Upper lobe of right lung (tissue), 1 donor: ENCODE measurements around the gene GTF2H3. TPM values are rescaled to one million over a fixed set of nuclear protein-coding genes. Genes with fewer than 3 reads are reported as not detected.

Experiments used
- ATAC-seq: fragments of 200-7000 bp; cut with Tn5 transposase; one replicate; pipeline ENCODE4 v1.9.1; 2020; ENCODE audit warnings: mild to moderate bottlenecking, moderate library complexity
- DNase-seq: peaks from one replicate; pipeline ENCODE4 v3.0.0-alpha.2; 2020
- H3K27ac ChIP-seq: fragments of 200-600 bp; one replicate; pipeline ENCODE4 v1.8.0; 2022
- H3K27me3 ChIP-seq: fragments of 200-600 bp; one replicate; pipeline ENCODE4 v1.8.0; 2022; ENCODE audit warnings: mild to moderate bottlenecking
- H3K36me3 ChIP-seq: fragments of 200-600 bp; one replicate; pipeline ENCODE4 v1.8.0; 2022
- H3K4me1 ChIP-seq: fragments of 200-600 bp; one replicate; pipeline ENCODE4 v1.8.0; 2022
- H3K4me3 ChIP-seq: fragments of 200-600 bp; one replicate; pipeline ENCODE4 v1.8.0; 2022; ENCODE audit warnings: mild to moderate bottlenecking
- H3K9me3 ChIP-seq: fragments of 200-600 bp; one replicate; pipeline ENCODE4 v1.8.0; 2022
- intact Hi-C: fragments of 100-400 bp; cut with DNase I; formaldehyde crosslinking; loops from one replicate; pipeline ENCODE4 v1.11.0; 2022
- long read RNA-seq: library from polyadenylated mRNA; unstranded; transcript quantifications from one replicate; pipeline ENCODE4 v2.0.0, GENCODE V29; 2021
- total RNA-seq: library from RNA; stranded (reverse); fragmentation: NEBNext Ultra II Directional; extraction: Animal tissue kit (Norgen Biotek cat#: 25700); gene quantifications from one replicate; pipeline ENCODE4 v1.2.1, GENCODE V29; 2021
- TF ChIP-seq, protein P1 (sequence below): fragments of 200-600 bp; IDR thresholded peaks from one replicate; pipeline ENCODE4 v1.8.0; 2022; ENCODE audit warnings: antibody characterized with exemption
- donor health status: DM: no; HTN: yes; CAD: no; lungs with severe emphysema.

GTF2H3 gene
- 21.8 TPM for total RNA-seq
- long read RNA-seq, transcript GTF2H3-212 (13 exons, 3,329 nt) = major isoform, 5 of 10 reads
- long read RNA-seq, partial matches to known transcripts = 2 of 10 reads
- long read RNA-seq, other reads (novel, unspliced or antisense) = 3 of 10 reads

DNA sequence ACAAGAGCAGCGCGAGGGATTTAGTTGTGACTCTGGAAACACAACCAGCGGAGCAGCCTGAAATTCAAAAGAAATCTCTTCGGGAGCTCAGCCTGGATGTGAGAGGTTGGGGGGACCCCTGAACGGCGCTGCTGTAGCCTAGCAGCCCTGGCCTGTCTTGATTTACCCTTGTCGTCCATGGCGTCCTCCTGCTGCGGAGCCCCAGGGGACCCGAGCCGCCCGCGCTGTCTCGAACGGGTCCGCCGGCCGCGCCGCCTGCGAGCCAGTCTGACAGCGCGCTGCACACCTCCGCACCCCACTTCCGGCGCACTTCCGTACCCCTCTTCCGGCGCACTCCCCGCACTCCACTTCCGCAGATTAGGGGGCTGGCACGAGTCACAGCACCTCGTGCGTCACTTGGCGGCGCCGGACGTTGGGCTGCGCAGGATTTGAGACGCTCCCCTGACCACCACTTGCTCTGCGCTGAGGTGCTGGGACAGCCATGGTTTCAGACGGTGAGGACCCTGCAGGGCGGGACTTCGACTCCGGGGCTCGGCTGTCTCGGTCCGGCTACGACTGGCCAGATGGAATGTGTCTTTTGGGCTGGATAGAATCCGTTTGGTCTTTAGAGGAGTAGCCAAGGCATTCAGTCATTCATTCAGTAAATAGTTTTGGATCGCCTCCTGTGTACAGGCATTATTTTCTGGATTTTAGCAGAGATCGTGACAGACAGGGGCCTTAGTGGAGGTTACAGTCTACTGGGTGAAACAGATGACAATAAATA lies at the start of gene GTF2H3, which contains the start of gene EIF2B1:
TSS of gene GTF2H3 (plus strand) at position 451 of the 763 bp plus-strand sequence. CDS start at position 482, 31 bp downstream.
TSS of gene EIF2B1 (minus strand) at position 308 of the 763 bp plus-strand sequence. CDS start at position 179, 129 bp downstream.
- Histone ChIP-seq H3K4me1 (peaks cover 9% of the 10 kb centered on the region), H3K27ac (peak within 1 kb of the TSS; percentile 84), H3K9me3 (no peaks in the 10 kb centered on the region), H3K36me3 (peaks cover 34% of the 10 kb centered on the region), H3K4me3 (peak within 1 kb of the TSS; percentile 75), H3K27me3 (no peaks in the 10 kb centered on the region)
- intact Hi-C loops = no loop called here
- ATAC-seq (peak; percentile 100), DNase-seq (peak; percentile 98)
- TF ChIP-seq, protein P1, sequence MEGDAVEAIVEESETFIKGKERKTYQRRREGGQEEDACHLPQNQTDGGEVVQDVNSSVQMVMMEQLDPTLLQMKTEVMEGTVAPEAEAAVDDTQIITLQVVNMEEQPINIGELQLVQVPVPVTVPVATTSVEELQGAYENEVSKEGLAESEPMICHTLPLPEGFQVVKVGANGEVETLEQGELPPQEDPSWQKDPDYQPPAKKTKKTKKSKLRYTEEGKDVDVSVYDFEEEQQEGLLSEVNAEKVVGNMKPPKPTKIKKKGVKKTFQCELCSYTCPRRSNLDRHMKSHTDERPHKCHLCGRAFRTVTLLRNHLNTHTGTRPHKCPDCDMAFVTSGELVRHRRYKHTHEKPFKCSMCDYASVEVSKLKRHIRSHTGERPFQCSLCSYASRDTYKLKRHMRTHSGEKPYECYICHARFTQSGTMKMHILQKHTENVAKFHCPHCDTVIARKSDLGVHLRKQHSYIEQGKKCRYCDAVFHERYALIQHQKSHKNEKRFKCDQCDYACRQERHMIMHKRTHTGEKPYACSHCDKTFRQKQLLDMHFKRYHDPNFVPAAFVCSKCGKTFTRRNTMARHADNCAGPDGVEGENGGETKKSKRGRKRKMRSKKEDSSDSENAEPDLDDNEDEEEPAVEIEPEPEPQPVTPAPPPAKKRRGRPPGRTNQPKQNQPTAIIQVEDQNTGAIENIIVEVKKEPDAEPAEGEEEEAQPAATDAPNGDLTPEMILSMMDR = no peak

DNA sequence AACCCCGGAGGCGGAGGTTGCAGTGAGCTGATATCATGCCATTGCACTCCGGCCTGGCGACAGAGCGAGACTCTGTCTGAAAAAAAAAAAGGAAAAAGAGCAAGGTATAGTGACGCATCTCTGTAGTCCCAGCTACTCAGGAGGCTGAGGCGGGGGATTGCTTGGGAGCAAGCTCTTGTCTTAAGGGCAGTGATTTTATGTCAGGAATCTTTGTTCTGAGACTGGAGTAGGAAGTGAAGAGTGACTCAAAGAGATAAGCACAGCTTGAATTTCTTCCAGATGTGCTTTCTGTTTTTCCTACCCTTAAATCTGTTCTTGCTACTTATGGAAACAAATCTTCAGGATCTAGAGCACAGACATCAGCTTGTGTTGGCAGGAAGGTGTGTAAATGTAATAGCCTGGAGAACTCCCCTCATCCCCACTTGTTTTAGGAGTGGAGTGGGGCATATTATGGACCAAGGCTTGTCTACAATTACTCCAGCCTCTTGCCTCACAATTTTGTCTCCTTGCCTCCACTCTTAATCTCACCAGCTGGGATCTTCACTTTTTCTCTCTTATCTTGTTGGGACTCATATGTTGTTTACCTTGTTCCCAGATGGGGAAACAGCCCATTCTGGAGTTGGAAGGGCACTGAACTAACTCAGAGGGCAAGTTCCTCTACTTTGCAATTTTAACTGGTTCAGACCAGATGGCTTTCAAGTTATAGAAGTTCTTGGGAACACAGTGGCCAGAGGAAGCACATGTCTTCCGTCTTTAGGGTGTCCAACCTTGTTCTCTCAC lies 41.7 kb upstream of the GTF2H3 start:
- no peak for ATAC-seq
- TF ChIP-seq, protein P1 = no peak
- Histone ChIP-seq H3K36me3 (peaks cover 100% of the 10 kb centered on the region), H3K27me3 (no peaks in the 10 kb centered on the region), H3K4me1 (peaks cover 28% of the 10 kb centered on the region), H3K4me3 (no peak overlapping the region), H3K27ac (no peak overlapping the region), H3K9me3 (no peaks in the 10 kb centered on the region)
- no peak for DNase-seq
- intact Hi-C loops = no loop called here

DNA sequence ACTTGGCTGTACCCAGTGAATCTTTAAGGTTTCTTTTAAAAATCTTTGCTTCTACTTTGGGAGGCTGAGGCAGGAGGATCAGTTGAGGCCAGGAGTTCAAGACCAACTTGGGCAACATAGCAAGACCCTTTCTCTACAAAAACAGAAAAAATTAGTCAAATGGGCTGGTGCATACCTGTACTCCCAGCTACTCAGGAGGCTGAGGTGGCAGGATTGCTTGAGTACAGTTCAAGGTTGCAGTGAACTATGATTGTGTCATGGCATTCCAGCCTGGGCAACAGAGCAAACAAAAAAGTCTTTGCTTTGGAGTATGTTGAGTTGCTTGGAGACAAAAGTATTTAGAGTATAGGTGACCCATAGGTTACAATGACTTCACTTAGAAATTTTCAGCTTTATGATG lies 37.9 kb upstream of the GTF2H3 start:
- peak; percentile 61 for ATAC-seq
- Histone ChIP-seq H3K4me3 (no peak overlapping the region), H3K27ac (no peak overlapping the region), H3K4me1 (peaks cover 9% of the 10 kb centered on the region), H3K36me3 (peaks cover 81% of the 10 kb centered on the region), H3K9me3 (no peaks in the 10 kb centered on the region), H3K27me3 (no peaks in the 10 kb centered on the region)
- TF ChIP-seq, protein P1 = no peak
- no peak for DNase-seq
- intact Hi-C loops = no loop called here

DNA sequence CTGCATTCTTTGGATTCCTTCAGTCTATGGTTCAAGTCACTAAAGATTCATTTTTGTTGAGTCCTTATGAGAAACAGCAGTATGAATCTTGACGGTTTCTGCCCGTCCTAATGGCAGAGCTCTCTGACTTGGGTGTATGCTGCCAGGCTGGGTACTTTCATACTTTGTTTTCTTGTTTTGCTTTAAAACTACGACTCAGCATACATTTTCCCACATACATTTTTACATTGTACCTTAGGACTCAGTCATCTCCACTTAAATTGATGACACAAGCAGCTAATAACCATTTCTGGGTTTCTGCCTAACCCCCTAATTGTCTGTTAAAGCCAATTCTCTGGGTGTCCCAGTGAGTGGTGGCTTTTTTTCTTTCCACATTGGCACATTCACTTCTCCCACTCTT lies 36.5 kb upstream of the GTF2H3 start:
- Histone ChIP-seq H3K27ac (no peak overlapping the region), H3K9me3 (no peaks in the 10 kb centered on the region), H3K4me3 (no peak overlapping the region), H3K4me1 (peaks cover 3% of the 10 kb centered on the region), H3K27me3 (no peaks in the 10 kb centered on the region), H3K36me3 (peaks cover 67% of the 10 kb centered on the region)
- TF ChIP-seq, protein P1 = no peak
- ATAC-seq (no peak), DNase-seq (no peak)
- intact Hi-C loops = no loop called here

DNA sequence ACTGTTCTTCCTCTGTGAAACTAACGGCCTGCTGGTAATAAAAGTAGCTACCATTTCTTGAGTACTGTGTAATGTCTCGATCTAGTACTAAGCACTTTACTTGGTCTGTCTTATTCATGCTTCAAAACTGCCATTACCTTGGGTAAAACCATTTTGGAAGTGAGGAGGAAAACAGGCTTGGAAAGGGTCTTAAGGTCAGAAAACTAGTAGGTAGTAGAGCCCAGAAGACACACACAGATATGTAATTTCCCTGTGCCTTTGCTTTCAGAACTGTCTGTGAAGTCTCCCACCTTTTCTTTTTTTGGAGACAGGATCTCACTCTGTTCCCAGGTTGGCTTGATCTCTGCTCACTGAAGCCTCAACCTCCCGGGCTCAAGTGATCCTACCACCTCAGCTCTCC lies 35.1 kb upstream of the GTF2H3 start:
- no peaks in the 10 kb centered on the region for H3K27me3 ChIP-seq
- ATAC-seq (no peak), DNase-seq (no peak)
- H3K4me3 ChIP-seq = no peak overlapping the region
- TF ChIP-seq, protein P1 = no peak
- peaks cover 9% of the 10 kb centered on the region for H3K4me1 ChIP-seq
- peaks cover 53% of the 10 kb centered on the region for H3K36me3 ChIP-seq
- H3K27ac ChIP-seq = no peak overlapping the region
- no peaks in the 10 kb centered on the region for H3K9me3 ChIP-seq
- intact Hi-C loops = no loop called here
